Activated T-cell treated with anti-CD3 and anti-CD28 coated beads for 24 hours (primary cell): ENCODE results near the gene C1S.
"Not testable (repeated sequence)": the region's sequence is repeated elsewhere in the genome, so short reads cannot be mapped to it uniquely, and the experiment has no call there.

Source experiments
- DNase-seq: peaks from one replicate; pipeline ENCODE4 v3.0.0-alpha.2; 2020; ENCODE audit warnings: low read depth

C1S gene

GRCh38 chr12:7060353-7060954 lies at the start of gene C1S:
TSS of gene C1S (plus strand) at chr12:7060718. CDS start at chr12:7061913, 1,195 bp downstream.
- no peak for DNase-seq

GRCh38 chr12:7011398-7011797 lies 49.1 kb upstream of the C1S start:
- DNase-seq = not testable (repeated sequence)

- DNase-seq = no peak
Observed at GRCh38 chr12:7012024-7012607, 48.4 kb upstream of the C1S start.

GRCh38 chr12:7013101-7013500 lies 47.4 kb upstream of the C1S start:
- no peak for DNase-seq

GRCh38 chr12:7015555-7016370 lies 44.8 kb upstream of the C1S start:
- DNase-seq = no peak

GRCh38 chr12:7016958-7017571 lies 43.5 kb upstream of the C1S start:
- no peak for DNase-seq

- no peak for DNase-seq
Observed at GRCh38 chr12:7017870-7018349, 42.6 kb upstream of the C1S start.

GRCh38 chr12:7018350-7019042 lies 42.0 kb upstream of the C1S start, which contains the start of gene LPCAT3:
TSS of gene LPCAT3 (minus strand) at chr12:7018476. CDS start at chr12:7018424, 52 bp downstream.
- peak; percentile 94 for DNase-seq

GRCh38 chr12:7019043-7019569 lies 41.4 kb upstream of the C1S start:
- no peak for DNase-seq

GRCh38 chr12:7021956-7022355 lies 38.6 kb upstream of the C1S start:
- no peak for DNase-seq

- DNase-seq = no peak
Observed at GRCh38 chr12:7023114-7023513, 37.4 kb upstream of the C1S start.

- no peak for DNase-seq
Observed at GRCh38 chr12:7026854-7027253, 33.7 kb upstream of the C1S start.

- no peak for DNase-seq
Observed at GRCh38 chr12:7031306-7031705, 29.2 kb upstream of the C1S start.

GRCh38 chr12:7032990-7033389 lies 27.5 kb upstream of the C1S start:
- no peak for DNase-seq

- DNase-seq = no peak
Observed at GRCh38 chr12:7034464-7034863, 26.1 kb upstream of the C1S start.

- DNase-seq = no peak
Observed at GRCh38 chr12:7035463-7035862, 25.1 kb upstream of the C1S start.

GRCh38 chr12:7037411-7037810 lies 23.1 kb upstream of the C1S start:
- not testable (repeated sequence) for DNase-seq

GRCh38 chr12:7038591-7038990 lies 21.9 kb upstream of the C1S start:
- DNase-seq = no peak

- no peak for DNase-seq
Observed at GRCh38 chr12:7039403-7039802, 21.1 kb upstream of the C1S start.

- no peak for DNase-seq
Observed at GRCh38 chr12:7042842-7043241, 17.7 kb upstream of the C1S start.

- no peak for DNase-seq
Observed at GRCh38 chr12:7045913-7046312, 14.6 kb upstream of the C1S start.
